ENCODE data around the gene IFT74.

Gene IFT74

DNA sequence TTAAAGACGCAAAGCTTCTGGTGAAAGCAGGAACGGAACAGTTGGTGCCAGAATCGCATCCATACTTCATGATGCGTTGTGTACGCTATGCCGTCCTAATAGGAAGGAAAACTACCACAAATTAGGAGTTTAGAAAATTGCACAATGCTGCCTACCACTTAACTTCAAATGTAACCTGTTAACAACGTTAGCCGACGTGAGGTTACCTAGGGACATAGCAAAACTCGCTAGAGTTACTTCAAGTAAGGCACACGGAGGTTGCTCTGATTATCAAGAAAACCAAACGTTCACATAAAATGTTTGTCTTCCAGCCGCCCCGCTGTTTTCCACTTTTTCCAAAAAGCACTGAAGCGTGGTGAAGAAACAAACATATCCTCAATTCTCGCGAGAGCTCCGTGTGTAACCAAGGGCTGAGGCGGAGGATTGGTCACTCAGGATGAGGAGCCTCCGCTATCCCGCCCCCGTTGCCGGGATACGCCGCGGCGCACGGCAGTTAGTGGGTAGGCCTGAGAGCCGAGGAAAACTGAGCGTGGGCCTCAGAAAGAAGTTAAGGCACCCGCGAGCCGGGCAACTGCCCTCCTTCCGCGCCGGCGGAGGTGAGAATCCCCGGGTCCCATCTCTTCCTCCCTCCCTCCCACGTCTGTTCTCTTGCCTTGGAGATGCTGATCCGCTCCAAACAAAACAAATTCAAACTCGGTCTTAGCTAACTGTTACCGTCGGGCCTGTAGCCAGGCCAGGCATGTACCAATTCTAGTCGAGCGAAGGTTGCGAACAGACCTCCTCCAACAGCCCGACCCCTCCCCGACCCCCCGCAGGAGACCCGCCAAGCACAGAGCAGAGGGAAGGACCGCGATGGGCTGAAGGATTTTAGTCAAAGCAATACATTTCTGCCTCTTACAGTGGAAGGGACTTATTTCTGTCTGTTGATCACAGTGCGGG, at the start of gene IFT74:
IFT74 (plus strand) TSS at position 492 of the 939 bp plus-strand sequence. CDS start 5,556 bp downstream, outside the sequence.
- DNase-seq, result peak; percentile 93

DNA sequence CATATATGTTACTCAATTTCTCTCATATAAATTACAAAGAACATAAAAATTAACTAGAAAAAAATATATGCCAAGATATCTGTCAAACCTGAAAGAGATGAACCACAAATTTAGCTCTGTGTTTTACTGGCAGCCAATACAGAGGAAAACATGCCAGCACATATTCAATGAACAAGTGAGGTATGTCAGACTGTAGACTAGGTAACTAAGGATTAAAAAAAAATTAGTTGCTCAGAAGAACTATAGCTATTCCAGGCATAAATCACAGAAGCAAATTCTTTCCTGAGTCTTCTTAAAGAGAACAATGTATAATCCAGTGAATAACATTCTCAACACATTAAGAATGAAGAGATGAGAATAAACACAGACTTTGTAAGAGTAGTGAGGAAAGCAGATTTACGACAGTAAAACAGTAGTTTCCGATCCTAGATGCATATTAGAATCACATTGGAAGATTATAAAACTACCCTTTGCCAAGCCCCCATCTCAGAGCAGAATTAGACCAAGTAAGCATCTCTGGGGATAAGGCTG, 43.0 kb upstream of the IFT74 start:
- no peak for DNase-seq

DNA sequence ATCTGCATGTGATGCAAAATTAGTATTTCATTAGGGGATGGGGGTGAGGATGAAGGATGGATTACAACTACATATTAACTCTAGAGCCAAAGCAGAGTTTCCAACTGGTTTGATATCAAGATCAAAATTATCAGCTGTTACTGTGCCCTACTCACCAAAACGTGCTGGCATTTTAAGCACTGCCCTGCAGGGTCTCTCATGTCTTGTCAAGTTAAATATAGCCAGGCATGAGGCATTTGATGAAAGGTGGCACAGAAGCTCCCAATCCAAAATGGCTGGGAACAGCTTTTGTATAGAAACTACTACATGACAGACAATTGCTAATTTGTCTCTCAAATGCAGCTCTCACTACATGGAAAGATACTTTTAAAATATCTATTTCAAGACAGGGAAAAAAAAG, 36.5 kb upstream of the IFT74 start:
- DNase-seq, result no peak

GRCh38 chr9:26925609-26926008, 30.6 kb upstream of the IFT74 start:
- DNase-seq, result no peak

DNA sequence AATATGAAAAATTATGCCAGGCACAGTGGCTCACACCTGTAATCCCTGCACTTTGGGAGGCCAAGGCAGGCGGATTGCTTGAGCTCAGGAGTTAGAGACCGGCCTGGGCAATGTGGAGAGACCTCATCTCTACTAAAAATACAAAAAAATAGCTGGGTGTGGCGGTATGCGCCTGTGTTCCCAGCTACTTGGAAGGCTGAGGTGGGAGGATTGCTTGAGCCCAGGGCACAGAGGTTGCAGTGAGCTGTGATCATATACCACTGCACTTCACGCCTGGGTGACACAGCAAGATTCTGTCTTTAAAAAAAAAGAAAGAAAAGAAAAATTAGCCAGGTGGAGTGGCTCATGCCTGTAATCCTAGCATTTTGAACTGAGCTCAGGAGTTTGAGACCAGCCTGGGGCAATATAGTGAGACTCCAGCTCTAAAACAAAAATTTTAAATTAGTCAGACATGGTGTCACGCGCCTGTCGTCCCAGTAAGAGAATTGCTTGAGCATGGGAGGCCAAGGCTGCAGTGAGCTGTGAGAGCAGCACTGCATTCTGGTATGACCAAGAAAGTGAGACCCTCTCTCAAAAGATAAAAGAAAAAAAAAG, 27.2 kb upstream of the IFT74 start:
- DNase-seq, result no peak

DNA sequence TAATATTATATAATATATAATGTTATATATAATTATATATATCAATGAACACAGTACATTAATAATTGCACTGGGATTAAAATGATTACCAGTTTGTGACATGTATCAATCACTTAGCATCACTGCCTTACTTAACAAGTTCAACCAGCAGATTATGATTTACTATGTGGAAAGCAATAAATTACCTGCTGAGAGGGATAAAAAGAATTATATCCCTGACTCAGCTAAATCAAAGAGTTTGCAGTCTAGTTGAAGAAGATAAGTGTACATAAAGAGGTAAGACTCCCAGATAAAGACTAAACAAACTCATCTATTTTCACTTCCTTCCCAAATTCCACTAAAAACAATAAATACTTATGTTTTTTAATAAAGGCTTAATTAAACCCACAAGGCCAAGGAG, 20.4 kb upstream of the IFT74 start:
- no peak for DNase-seq

DNA sequence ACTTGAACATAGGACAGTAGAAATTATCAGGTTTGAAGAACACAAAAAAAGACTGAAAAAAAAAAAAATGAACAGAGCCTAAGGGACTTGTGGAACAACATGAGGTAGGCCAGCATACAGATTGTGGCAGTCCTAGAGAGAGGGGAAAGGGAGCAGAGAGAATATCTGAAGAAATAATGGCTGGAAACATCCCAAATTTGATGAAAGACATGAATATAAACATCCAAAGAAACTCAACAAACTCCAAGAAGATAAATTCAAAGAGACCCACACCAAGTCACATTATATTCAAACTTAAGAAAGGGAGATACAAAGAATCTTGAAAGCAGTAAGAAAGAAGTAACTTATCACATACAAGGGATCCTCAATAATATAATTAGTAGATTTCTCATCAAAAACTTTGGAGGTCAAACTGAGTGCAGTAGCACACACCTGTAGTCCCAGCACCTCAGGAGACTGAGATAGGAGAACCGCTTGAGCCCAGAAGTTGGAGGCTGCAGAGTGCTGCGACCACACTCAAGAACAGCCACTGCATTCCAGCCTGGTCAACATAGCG, 18.3 kb upstream of the IFT74 start:
- DNase-seq, result no peak

DNA sequence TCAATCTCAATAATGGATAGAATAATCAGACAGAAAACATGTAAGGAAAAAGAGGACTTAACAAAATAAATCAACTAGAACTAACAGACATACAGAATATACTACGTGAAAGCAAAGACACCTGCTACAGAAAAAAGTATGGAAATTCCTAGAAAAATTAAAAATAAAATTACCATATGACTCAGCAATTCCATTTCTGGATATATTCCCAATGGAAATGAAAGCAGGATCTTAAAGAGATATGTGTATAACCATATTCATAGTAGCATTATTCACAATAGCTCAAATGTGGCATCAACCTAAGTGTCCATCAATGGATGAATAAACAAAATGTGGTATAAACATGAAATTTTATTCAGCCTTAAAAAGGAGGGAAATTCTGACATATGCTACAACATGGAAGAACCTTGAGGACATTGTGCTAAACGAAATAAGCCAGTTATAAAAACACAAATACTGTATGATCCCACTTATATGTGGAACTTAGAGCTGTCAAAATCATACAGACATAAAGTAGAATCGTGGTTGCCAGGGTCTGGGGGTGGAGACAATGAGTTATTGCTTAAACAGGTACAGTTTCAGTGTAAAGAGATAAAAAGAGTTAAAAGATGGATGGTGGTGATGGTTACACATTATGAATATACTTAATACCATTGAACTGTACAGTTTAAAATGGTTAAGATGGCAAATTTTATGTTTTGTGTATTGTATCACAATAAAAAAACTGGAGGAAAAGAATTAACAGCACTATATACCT, 16.1 kb upstream of the IFT74 start:
- no peak for DNase-seq

DNA sequence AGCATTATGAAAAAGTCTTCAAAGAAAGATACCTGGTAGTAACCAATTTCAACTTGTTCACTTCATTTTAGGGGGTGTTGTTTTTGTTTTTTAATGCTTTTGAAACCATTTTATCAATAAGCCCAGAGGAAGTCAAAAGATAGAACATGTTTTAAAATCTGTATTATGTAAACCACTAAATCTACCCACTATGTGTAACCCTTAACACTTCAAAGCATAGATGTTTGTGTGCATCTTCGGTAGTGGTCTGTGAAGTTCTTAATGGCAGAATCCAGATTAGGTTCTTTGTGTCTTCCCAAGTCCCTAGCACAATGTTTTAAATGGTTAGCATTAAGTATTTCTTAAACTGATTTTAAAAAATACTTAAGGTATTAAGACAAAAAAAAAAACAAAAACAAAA, 15.4 kb upstream of the IFT74 start:
- DNase-seq, result no peak

- DNase-seq, result no peak
Measured at GRCh38 chr9:26945591-26945990, 10.6 kb upstream of the IFT74 start.

- DNase-seq, result peak; percentile 77
Measured at GRCh38 chr9:26946753-26947727, 9.2 kb upstream of the IFT74 start, which contains the start of gene PLAA. TSS of gene PLAA (minus strand) at chr9:26947242. CDS start at chr9:26947045, 197 bp downstream.

DNA sequence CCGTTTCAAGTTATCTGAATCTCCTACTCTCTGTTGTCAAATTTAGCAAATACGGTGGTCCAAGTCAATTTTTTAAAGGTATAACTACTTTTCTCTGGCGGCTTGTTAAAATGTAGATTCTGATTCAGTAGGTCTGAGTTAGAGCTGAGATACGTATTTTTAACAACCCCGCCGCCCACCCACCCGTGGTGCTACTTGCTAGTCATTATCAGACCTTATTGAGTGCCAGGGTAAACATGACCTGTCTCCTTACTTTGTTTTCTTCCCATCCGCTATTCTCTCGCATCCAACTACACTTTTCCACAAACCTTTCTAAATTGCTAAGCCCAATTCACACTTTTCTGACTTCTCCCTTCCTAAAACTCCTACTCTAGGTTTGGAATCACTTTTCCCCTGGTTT, 8.5 kb upstream of the IFT74 start:
- no peak for DNase-seq

DNA sequence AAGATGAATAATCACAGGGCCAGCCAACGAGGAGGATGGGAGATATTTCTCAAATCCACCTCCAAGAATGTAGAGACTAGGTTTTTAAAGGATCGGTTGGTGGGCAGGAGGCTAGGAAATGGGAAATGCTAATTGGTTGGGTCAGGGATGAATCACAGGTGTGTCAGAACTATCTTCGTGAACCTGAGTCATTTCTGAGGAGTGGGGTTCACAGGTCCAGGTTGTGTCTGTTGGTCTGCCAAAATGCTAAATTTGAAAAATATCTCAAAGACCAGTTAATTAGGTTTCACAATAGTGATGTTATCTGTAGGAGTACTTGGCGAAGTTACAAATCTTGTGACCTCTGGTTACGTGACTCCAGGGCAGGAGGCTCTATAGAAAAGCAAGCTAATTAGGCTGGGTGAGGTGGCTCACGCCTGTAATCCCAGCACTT, 6.6 kb upstream of the IFT74 start:
- no peak for DNase-seq

DNA sequence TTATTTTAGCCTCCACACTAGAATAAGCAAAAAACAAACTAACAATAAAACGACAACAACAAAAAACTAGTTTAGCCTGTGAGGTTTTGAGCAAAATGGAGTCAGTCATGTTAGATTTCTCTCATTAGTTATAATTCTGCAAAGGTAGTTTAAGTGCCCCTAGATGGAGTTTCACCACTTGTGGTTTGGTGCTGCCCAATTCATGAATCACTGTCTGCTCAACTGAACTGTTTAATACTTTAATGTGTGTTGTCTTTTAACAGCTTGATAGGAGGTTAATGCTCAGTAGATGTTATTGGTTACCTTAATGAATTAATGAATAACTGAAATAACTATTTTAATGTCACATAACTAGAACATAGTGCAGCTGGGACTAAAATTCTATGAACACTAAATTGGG, 5.7 kb upstream of the IFT74 start:
- DNase-seq, result no peak

DNA sequence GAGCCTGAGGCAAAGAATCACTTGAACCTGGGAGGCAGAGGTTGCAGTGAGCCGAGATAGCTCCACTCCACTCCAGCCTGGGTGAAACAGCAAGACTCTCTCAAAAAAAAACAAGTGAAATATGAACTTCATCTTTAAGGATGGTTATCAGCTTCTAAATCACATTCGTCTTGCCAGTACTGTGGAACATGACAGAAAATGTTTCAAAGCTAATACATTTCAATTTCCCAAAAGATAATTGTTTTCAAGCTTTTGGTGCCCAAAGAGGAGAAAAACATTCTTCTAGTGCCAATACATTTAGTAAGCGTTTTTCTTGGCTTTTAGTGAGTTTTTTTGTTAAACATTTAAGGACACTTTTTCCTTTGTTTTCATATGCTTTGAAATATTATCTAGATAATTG, 4.4 kb upstream of the IFT74 start:
- no peak for DNase-seq

DNA sequence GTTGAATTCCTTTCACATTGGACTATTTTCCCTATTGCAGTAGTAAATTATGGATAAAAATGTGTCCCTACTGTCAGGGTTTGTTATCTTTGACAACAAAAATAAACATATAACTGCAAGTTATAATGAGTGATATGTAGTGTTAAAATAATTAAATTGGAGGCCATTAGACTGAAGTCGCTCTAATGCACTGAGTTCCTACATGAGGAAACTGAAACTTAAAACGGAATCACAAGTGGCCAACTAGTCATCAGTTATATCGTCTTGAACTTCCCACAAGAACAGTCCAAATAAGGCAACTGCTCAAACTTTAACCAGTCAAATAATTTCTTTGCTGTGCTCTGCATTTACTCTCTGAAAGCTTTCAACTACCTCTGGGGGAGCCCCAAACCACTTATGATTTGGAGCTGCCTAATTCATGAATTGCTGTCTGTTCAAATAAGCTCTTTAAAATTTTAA, 2.1 kb upstream of the IFT74 start:
- no peak for DNase-seq

DNA sequence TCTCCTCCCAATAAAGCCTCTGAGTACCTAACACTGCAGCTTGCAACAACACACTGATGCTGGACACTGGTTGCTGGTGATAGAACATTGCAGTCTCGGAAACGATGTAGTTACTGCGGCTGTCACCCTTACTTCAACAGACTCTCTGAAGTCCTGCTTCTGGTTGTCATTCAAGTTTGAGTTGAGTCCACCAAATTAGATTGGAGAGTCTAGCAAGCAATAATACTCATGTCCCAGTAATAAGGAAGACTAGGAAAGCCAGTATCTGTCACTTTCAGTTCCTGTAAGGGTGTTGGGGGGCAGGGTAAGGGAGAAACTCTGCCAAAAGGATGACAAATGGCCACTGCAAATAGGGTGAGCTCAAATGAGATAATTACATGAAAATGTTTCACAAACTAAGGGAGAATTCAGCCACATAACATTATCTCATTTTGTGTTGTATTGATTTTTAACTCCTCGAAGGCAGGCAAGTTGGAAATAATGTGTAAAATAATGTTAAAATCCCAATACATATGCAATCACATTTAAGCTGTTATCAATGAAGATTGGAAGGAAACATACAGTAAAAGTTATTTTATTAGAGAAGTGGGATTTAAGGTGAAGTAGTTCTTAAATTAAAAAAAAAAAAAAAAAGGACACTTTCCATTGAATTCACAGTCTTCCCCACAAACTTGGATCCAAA, 849 bp upstream of the IFT74 start:
- DNase-seq, result no peak

- no peak for DNase-seq
Measured at GRCh38 chr9:26956860-26957233, 635 bp downstream of the IFT74 start.

DNA sequence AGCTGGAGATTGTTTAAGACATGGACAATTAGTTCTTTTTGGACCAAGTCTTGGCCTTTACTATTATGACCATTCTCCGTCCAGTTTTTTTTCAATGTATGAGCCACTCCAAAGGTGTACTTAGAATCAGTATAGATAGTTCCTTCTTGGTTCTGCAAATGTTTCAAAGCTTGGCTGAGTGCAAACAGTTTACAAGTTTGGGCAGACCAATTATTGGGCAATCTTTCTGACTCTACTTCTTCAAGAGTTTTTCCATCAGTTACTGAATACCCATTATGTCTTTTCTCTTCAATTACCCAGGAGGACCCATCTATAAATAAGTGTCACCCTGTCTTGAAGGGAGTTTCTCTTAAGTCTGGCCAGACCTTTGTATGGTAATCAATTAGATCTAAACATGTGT, 15.5 kb downstream of the IFT74 start:
- DNase-seq, result no peak

DNA sequence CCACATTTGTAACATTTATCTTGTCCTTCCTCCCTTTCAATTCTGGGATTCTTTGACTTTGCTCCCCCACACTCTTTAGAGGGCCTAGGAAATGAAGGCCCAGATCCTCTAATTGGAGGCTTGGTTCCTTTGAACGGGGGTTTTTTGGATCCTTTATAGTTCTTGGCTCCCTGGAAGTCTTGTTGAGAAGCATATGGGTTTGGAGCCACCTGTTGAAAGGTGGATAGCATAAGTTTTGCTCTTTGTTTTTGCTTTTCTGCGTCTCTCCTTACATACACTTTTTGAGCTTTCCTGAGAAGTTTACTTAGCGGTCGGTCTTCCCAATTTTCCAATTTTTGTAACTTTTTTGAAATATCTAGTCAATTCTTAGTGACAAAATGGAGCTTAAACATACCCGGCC, 17.8 kb downstream of the IFT74 start:
- DNase-seq, result no peak

DNA sequence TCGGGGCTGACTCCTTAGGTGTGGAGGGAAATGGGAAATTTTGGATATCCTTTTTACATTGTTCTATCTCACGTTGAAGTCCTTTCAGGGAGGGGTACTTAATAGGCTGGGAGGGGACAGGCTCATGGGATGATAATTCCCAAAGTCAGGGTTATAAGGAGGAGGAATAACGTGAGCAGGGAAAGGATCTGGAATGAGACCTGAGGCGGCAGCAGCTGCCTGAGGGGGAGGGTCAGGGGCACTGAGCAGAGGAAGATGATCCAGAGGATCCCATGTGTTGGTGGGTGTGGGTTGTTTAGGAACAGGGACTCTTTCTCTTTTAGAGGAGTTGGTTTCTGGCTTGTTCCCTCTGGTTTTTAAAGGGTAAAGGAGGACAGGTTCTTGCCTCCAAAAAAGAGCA, 18.7 kb downstream of the IFT74 start:
- DNase-seq, result no peak
